GM18858 (cell line): ENCODE data around the gene PLAAT2.
"Not testable (repeated sequence)": the region's sequence is repeated elsewhere in the genome, so short reads cannot be mapped to it uniquely, and the experiment has no call there.

ENCODE experiments used
- ATAC-seq: cut with Tn5 transposase; IDR thresholded peaks from one replicate; pipeline ENCODE4 v1.9.1; 2021; ENCODE audit not compliant: unreplicated experiment

PLAAT2 gene

GRCh38 chr11:63550156-63550700 is 13.0 kb downstream of the PLAAT2 start:
- not testable (repeated sequence) for ATAC-seq

DNA sequence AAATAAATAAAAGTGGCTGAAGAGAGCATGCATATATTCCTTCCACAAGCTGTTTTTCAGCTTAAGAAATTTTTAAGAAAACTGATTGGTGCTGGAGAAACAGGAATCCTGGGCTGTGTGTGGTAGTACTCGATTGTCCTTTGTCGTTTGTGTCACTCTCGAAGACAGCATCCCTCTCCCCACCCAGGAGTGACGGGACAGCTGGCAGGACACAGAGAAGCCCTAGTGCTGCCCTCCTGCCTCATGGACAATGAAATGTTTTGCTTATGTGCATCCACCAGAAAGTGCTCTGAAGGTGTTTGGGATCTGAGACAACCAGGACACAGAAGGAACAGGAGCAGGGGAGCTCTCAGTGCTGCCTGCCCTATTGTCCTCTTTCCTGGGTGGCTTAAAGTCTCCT is 13.8 kb downstream of the PLAAT2 start:
- no peak for ATAC-seq

DNA sequence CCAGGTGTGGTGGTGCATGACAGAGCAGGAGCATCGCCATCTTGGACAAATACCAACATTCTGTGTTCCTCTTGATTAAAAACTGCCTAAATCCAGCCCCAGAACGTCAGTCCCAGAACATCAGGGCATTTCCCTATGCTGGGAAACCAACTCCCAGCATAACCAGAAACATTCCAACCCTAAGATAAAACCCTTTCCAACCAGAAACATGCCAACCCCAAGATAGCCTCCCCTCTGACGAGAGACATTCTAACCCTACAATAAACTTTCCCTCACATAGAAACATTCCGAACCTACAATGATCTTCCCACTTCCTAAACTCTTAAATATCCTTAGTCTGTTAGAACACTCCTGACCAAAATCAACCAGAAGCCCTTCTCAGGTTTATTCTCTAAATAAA is 15.0 kb downstream of the PLAAT2 start:
- no peak for ATAC-seq

DNA sequence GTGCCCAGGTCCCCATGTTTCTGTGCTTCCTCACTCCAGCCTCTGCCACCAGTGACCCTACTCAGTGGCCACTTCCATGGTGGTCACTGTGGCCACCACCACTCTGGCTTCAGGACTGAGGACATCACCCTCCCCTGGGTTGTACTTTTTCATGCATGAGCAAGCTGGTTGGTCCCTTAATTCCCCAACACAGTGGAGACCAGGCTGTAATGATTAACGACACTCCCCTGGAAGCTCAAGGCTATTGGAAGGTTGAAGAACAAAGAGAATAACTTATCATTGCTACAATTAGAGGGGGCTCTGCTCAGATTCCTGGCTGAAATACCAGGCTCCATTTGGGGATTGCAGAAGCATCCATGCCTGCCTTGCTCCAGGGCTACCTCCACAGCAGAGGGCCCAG is 16.1 kb downstream of the PLAAT2 start:
- no peak for ATAC-seq

DNA sequence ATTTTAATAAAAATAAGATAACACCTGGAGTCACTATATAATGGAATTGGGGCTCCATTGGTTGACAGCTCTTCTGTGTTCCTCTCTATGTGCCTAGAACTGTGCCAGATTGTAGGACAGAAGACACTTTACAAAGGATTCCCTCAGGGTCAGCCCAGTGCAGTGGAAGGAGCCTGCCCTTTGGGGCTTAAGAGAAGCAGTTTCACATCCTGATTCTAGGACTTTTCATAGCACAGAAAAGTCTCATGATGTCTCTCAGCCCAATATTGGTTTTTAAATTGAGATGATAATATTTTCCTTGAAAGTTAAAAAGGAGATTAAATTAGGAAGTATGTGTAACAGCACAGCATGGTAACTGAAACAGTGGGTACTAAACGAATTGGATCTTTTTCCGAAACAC is 19.5 kb downstream of the PLAAT2 start:
- ATAC-seq: no peak

DNA sequence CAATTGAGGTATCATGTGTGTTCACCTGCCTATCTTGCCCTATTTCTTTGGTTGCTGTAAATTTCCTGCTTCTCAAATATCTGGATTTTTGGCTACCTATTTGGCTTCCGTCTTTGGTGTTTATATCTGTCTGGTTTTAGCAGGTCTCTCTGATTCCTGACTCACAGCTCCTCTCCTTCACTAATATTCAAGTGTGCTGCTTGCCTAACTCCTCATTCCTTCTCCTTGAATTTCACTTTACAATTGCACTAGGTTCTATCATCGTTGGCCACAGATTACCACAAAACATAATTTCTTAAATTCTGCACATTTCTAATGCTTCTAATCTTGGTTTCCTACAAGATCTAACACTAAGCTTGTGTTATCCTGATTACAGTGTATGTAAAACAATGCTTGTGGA is 20.7 kb downstream of the PLAAT2 start:
- not testable (repeated sequence) for ATAC-seq

- ATAC-seq: no peak
Measured at GRCh38 chr11:63537293-63538101, 25.7 kb downstream of the PLAAT2 start.

GRCh38 chr11:63536669-63537292 is 26.4 kb downstream of the PLAAT2 start, which contains the start of gene PLAAT4:
Gene PLAAT4 (plus strand): TSS chr11:63536808. CDS start chr11:63536869, 61 bp downstream.
- no peak for ATAC-seq

GRCh38 chr11:63535734-63536133 is 27.4 kb downstream of the PLAAT2 start:
- no peak for ATAC-seq

GRCh38 chr11:63534895-63535461 is 28.2 kb downstream of the PLAAT2 start:
- ATAC-seq: no peak

GRCh38 chr11:63534076-63534475 is 29.1 kb downstream of the PLAAT2 start:
- no peak for ATAC-seq

GRCh38 chr11:63532799-63533475 is 30.2 kb downstream of the PLAAT2 start:
- no peak for ATAC-seq

DNA sequence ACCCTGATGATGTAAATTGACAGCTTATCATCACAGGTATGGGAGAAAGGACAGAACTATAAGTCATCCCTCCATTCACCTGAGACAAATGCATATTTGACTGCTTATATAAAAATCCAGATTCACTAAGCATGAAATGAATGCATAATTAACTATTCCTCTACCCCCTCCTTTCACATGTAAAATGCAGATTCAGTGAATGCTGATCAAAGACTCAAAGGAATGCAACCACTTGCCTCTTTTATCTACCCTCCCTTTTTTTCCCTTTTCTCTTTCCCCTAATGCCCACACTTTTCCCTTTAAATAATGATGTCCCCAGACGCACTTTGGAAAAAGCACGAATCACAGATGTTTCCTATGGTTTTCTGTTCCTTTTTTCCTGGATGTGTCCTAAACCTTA is 31.1 kb downstream of the PLAAT2 start:
- no peak for ATAC-seq

GRCh38 chr11:63531074-63531792 is 31.9 kb downstream of the PLAAT2 start:
- ATAC-seq: peak; percentile 91

DNA sequence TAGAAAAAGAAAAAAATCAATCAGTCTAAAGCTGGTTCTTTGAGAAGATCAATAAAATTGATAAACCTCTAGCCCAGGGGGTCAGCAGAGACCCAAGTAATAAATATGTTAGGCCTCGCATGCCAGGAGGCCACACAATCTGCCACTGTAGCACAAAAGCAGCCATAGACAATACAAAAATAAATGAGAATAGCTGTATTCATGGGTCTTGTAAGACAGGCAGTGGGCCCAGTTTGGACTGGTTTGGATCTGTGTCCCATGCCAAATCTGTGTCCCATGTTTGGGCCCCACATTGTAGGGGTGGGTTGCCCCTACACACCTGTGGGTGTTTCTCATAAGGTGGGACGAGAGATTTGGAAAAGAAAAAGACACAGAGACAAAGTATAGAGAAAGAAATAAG is 33.2 kb downstream of the PLAAT2 start:
- no peak for ATAC-seq

DNA sequence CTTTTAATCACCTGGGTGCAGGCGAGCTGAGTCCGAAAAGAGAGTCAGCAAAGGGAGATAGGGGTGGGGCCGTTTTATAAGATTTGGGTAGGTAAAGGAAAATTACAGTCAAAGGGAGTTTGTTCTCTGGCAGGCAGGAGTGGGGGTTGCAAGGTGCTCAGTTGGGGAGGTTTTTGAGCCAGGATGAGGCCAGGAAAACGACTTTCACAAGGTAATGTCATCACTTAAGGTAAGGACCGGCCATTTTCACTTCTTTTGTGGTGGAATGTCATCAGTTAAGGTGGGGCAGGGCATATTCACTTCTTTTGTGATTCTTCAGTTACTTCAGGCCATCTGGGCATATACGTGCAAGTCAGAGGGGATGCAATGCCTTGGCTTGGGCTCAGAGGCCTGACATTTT is 33.8 kb downstream of the PLAAT2 start:
- ATAC-seq: not testable (repeated sequence)

DNA sequence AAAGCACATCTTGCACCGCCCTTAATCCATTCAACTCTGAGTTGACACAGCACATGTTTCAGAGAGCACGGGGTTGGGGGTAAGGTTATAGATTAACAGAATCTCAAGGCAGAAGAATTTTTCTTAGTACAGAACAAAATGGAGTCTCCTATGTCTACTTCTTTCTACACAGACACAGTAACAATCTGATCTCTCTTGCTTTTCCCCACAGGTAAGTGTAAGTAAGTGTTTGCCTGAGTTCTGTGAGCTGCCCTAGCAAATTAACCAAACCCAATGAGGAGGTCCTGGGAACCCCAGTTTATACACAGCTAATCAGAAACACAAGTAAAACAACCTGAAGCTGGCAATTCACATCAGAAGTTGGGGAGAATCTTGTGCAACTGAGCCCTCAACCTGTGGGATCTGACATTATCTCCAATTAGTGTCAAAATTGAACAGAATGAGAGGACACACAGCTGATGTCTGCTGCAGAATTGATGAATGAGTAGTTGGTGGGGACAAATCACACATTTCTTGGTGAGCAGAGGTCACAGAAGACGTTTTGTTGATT is 34.4 kb downstream of the PLAAT2 start:
- ATAC-seq: not testable (repeated sequence)

- not testable (repeated sequence) for ATAC-seq
Measured at GRCh38 chr11:63528156-63528555, 35.0 kb downstream of the PLAAT2 start.

GRCh38 chr11:63527667-63528066 is 35.5 kb downstream of the PLAAT2 start:
- no peak for ATAC-seq

- ATAC-seq: no peak
Measured at GRCh38 chr11:63523151-63523550, 40.0 kb downstream of the PLAAT2 start.
